PFSK-1 (cell line): Measurements from ENCODE around the gene RGS19.

ENCODE experiments used
- POLR2AphosphoS5 ChIP-seq: IDR thresholded peaks from 2 replicates; pipeline ENCODE4 v1.6.1; 2012; ENCODE audit warnings: low read depth, mild to moderate bottlenecking, control low read depth, low read length, moderate library complexity
- TAF1 ChIP-seq: IDR thresholded peaks from 2 replicates; pipeline ENCODE4 v1.6.1; 2012; ENCODE audit warnings: low read length, control low read depth, borderline replicate concordance; ENCODE audit not compliant: insufficient read depth
- TF ChIP-seq, protein P1 (sequence below), 2 experiments: IDR thresholded peaks; 2 replicates each; pipeline versions ENCODE4 v1.6.1 to v1.8.0; 2011 to 2012; ENCODE audit warnings: low read depth in 2 of 2, low read length in 2 of 2, control low read depth in 1 of 2, inconsistent platforms in 1 of 2, mild to moderate bottlenecking in 1 of 2, moderate library complexity in 1 of 2; ENCODE audit not compliant: insufficient read depth in 1 of 2

DNA sequence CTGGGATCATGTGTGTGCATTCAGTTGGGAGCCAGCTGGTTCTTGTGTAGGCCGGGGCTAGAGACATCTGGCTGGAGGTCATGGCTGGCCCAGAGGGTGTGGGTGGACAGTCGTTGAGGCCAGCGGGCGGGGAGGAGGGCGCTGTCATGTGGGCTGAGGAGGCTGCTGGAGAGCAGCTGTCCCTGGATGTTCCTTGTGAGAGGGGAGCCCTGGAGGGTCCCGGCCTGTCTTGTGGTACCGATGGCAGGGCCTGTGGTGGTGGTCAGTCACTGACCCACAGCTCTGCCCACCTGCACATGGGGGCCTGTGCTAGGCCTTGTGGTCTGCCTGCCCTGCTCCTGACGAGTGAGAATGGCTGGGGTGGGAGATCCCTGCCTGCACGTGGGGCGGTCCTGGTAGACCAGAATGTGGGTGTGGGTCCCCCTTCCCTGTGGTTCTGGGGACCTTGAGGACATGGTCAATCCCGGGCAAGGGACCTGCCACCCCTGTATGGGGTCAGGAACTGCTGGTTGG is 45.3 kb downstream of the RGS19 start:
- TF ChIP-seq, protein P1, sequence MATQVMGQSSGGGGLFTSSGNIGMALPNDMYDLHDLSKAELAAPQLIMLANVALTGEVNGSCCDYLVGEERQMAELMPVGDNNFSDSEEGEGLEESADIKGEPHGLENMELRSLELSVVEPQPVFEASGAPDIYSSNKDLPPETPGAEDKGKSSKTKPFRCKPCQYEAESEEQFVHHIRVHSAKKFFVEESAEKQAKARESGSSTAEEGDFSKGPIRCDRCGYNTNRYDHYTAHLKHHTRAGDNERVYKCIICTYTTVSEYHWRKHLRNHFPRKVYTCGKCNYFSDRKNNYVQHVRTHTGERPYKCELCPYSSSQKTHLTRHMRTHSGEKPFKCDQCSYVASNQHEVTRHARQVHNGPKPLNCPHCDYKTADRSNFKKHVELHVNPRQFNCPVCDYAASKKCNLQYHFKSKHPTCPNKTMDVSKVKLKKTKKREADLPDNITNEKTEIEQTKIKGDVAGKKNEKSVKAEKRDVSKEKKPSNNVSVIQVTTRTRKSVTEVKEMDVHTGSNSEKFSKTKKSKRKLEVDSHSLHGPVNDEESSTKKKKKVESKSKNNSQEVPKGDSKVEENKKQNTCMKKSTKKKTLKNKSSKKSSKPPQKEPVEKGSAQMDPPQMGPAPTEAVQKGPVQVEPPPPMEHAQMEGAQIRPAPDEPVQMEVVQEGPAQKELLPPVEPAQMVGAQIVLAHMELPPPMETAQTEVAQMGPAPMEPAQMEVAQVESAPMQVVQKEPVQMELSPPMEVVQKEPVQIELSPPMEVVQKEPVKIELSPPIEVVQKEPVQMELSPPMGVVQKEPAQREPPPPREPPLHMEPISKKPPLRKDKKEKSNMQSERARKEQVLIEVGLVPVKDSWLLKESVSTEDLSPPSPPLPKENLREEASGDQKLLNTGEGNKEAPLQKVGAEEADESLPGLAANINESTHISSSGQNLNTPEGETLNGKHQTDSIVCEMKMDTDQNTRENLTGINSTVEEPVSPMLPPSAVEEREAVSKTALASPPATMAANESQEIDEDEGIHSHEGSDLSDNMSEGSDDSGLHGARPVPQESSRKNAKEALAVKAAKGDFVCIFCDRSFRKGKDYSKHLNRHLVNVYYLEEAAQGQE (IDR thresholded peaks at IDR 0.05; ENCODE audit: insufficient read depth in 1 of 2, low read depth in 2 of 2, low read length in 2 of 2): no peak
- no peak for TF ChIP-seq POLR2AphosphoS5
- no peak for TF ChIP-seq TAF1
